HEK293T (cell line): ENCODE data around the gene WSB2.

Experiments used
- ARNT ChIP-seq: fragments of 450-650 bp; IDR thresholded peaks from 2 replicates; pipeline ENCODE4 v1.6.1; 2017; ENCODE audit warnings: mild to moderate bottlenecking
- BHLHE40 ChIP-seq: fragments of 450-650 bp; IDR thresholded peaks from 2 replicates; pipeline ENCODE4 v1.6.1; 2016; ENCODE audit warnings: mild to moderate bottlenecking, moderate library complexity, borderline replicate concordance
- ELF4 ChIP-seq: fragments of 450-650 bp; IDR thresholded peaks from 2 replicates; pipeline ENCODE4 v1.6.1; 2017; ENCODE audit warnings: antibody characterized with exemption
- FOXA1 ChIP-seq: fragments of 450-650 bp; IDR thresholded peaks from 2 replicates; pipeline ENCODE4 v1.6.1; 2016; ENCODE audit warnings: mild to moderate bottlenecking
- FOXK2 ChIP-seq: fragments of 450-650 bp; IDR thresholded peaks from 2 replicates; pipeline ENCODE4 v1.6.1; 2016; ENCODE audit warnings: mild to moderate bottlenecking
- FOXM1 ChIP-seq: fragments of 450-650 bp; IDR thresholded peaks from 2 replicates; pipeline ENCODE4 v1.6.1; 2017; ENCODE audit warnings: mild to moderate bottlenecking, borderline replicate concordance
- LEF1 ChIP-seq: fragments of 450-650 bp; IDR thresholded peaks from 2 replicates; pipeline ENCODE4 v1.6.1; 2017; ENCODE audit warnings: mild to moderate bottlenecking, borderline replicate concordance
- NFRKB ChIP-seq: fragments of 450-650 bp; IDR thresholded peaks from 2 replicates; pipeline ENCODE4 v1.6.1; 2016; ENCODE audit warnings: mild to moderate bottlenecking, moderate library complexity
- PKNOX1 ChIP-seq: fragments of 450-650 bp; IDR thresholded peaks from 2 replicates; pipeline ENCODE4 v1.6.1; 2016
- SUZ12 ChIP-seq: fragments of 450-650 bp; IDR thresholded peaks from 2 replicates; pipeline ENCODE4 v1.6.1; 2016; ENCODE audit warnings: mild to moderate bottlenecking
- TARDBP ChIP-seq: fragments of 450-650 bp; IDR thresholded peaks from 2 replicates; pipeline ENCODE4 v1.6.1; 2016
- ZNF384 ChIP-seq: fragments of 450-650 bp; IDR thresholded peaks from 2 replicates; pipeline ENCODE4 v1.6.1; 2016

GRCh38 chr12:118058881-118059280 is 2.1 kb downstream of the WSB2 start:
- TF ChIP-seq FOXA1 (no peak), NFRKB (no peak), LEF1 (no peak), ELF4 (no peak), SUZ12 (no peak), FOXK2 (no peak), ARNT (no peak), TARDBP (no peak), ZNF384 (no peak), BHLHE40 (no peak), PKNOX1 (no peak), FOXM1 (no peak)
